ENCODE measurements around the gene SRC.
"Not testable (repeated sequence)": the region's sequence is repeated elsewhere in the genome, so short reads cannot be mapped to it uniquely, and the experiment has no call there.

The SRC gene

DNA sequence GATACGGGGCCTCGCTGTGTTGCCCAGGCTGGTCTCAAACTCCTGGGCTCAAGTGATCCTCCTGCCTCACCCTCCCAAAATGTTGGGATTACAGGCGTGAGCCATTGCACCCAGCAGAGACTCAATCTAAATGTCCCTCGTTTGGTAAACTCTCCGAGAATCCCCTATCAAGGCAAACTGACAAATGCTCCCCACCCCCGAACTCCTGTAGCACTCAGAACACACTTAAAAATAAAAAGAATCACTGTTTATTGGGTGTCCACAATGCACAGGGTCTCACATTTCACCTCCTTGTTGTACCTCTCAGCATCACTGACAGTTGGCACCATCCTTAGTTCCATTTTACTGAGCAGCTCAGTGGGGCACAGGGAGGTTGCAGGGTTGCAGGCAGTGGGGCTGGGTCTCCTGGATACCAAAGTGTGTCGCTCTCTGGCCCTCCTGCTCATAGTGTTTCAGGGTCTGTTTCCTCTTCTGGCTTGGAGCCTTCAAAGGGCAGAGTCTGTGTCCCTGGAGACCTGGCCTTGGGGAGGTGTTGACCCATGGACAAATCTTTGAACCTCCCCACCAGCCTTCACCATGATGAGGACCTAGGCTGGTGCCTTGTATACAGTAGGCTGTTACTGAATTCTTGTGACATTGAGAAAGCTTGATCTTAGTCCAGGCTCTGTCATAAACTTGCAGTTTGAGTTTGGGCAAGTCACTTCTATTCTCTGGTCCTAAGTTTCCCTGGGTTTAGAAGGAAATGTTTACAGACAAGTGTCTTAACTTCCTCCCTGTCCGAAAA lies 8.5 kb upstream of the SRC start:
- no peak for DNase-seq

- DNase-seq = not testable (repeated sequence)
Observed at GRCh38 chr20:37338380-37338779, 7.6 kb upstream of the SRC start.

- DNase-seq = no peak
Observed at GRCh38 chr20:37339208-37339607, 6.7 kb upstream of the SRC start.

- DNase-seq = not testable (repeated sequence)
Observed at GRCh38 chr20:37339764-37340109, 6.2 kb upstream of the SRC start.

- DNase-seq = no peak
Observed at GRCh38 chr20:37340998-37341397, 4.9 kb upstream of the SRC start.

DNA sequence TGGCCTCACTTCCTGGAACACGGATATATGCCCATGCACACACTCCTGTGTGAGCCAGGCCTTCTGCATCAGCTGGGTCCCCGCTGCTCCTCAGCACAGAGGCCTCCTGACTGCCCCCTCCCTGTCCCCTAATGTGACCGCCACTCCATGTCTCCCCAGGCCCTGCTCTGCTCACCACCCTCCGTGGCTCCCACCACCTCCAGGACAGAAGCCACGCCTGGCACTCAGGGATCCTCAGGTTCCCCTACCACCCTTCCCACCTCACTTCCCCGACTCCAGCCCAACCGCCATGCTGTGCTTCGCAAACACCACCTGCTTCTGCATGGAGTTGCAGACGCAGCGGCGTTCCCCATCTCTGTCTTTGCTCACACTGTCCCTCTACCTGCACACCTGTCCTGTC lies 4.3 kb upstream of the SRC start:
- no peak for DNase-seq

- DNase-seq = no peak
Observed at GRCh38 chr20:37342231-37343177, 3.4 kb upstream of the SRC start.

DNA sequence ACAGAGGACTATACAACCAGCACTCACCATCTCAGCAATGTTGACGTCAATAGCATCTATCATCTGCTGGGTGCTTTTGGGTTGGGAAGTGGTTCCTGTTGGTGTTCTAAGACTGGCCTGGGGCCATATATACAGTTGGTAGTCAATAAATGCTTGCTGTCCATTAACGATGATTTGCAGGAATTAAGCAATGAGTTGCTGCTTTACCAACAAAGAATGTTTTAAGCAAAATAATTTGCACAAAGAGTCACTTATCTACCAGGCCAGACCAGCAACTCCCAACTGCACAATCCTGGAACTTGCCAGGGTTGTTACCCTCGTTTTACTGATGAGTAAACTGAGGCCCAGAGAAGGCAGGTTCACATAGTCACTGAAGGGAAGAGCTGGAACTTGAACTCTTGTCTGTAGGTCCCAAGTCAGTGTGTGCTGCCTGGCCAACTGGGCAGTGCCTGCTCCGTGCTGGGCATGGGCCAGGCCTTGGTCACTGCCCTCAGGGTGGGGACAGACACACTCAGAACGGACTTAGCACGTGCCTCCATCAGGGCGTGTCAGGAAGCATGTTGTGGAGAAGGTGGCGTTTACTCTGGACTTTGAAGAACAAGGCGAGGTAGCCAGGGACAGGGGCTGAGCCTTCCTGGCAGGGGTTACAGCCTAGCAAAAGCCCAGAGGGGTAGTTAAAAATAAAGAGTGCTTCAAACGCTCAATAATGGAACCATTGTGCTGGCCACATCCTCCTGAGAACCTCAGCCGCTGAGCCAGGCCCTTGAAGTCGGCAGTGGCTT lies 2.5 kb upstream of the SRC start:
- no peak for DNase-seq

- DNase-seq = no peak
Observed at GRCh38 chr20:37343994-37344355, 2.0 kb upstream of the SRC start.

- DNase-seq = no peak
Observed at GRCh38 chr20:37344506-37345338, 1.2 kb upstream of the SRC start.

DNA sequence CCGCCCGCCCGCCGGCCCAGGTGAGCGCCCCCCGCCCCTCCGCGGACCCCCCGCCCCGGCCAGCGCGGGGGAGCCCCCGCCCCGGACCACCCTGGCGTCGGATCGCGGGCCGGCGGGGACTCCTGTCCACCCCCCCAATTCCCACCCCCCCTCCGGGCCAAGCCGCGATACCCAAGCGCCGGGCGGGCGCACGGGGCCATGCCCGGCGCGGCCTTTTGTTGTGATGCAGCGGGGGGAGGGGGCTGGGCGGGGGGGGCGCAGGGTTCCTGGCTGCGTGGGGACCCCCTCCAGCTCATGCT lies 245 bp downstream of the SRC start:
- DNase-seq = no peak

GRCh38 chr20:37346535-37347346 lies 801 bp downstream of the SRC start:
- no peak for DNase-seq

- no peak for DNase-seq
Observed at GRCh38 chr20:37347347-37347823, 1.4 kb downstream of the SRC start.

DNA sequence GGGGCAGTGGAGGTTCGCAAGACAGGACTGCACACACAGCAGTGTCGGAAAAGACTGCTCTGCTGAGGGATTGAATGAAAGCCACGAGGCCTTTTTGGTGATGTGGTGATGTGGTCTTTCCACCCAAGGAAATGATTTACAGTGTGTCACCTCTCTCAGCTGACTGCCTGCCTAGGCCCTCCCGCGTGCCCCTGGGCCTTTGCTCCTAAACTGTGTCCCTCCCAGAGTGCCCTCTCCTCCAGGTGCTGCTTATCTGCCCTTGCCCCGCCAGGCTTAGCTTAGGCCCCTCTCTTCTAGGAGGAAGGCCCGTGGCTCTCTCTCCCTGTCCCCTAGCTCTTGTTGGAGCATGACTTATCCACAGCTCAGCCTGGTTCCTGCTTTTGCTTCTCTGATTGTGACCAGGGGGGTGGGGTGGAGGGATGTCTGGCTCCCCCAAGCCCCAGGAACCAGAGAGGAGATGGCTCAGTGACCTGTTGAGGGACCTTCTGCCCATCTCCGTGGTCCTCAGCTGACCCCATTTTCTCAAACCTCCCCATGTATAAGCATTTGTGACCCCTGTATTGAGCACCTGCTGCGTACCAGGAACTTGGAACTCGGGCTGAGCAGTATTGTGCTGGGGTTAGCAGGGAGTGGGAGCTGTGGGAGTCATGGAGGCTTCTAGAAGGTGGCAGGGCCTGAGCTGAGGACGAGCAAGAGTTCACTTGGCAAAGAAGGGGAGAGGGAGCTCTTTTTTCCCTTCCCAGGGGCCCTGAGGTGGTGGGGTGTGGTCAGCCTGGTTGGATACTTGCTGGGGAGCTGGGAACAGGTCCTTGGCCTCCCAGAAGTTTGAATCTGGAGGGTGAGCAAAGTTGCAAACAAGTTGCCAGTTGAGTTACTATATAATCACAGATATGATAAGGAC lies 2.2 kb downstream of the SRC start:
- DNase-seq = no peak

DNA sequence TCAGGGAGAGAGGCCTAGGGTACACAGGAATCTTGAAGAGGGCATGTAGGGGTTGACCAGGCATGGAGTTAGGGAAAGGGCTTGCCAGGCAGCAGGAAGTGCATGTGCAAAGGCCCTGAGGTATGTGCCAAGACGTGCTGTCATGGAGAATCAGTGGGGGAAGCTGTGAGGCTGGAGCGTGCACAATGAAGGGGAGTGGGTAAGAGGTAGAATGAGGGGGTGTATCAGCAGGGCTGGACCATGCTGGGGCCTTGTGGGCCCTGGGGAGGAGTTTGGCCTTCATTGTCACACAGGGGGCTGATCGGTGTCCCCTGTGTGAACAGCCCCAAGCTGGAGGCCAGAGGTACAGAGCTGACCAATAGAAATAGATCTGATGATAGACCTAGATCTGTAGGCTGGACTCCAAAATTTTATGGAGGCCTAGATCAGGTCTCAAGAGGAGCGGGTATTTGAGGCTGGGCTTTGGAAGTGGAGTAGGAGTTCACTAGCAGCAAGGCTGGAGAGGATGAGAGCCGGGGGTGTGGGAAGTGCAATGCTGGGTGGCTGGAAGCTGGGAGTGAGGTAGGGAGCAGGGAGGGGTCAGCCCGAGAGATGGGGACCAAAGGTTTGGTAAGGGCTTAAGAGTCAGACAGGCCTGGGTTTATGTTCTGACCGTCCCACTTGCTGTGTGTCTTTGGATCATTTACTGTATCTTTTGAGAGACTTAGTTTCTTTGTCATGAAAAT lies 3.0 kb downstream of the SRC start:
- no peak for DNase-seq

DNA sequence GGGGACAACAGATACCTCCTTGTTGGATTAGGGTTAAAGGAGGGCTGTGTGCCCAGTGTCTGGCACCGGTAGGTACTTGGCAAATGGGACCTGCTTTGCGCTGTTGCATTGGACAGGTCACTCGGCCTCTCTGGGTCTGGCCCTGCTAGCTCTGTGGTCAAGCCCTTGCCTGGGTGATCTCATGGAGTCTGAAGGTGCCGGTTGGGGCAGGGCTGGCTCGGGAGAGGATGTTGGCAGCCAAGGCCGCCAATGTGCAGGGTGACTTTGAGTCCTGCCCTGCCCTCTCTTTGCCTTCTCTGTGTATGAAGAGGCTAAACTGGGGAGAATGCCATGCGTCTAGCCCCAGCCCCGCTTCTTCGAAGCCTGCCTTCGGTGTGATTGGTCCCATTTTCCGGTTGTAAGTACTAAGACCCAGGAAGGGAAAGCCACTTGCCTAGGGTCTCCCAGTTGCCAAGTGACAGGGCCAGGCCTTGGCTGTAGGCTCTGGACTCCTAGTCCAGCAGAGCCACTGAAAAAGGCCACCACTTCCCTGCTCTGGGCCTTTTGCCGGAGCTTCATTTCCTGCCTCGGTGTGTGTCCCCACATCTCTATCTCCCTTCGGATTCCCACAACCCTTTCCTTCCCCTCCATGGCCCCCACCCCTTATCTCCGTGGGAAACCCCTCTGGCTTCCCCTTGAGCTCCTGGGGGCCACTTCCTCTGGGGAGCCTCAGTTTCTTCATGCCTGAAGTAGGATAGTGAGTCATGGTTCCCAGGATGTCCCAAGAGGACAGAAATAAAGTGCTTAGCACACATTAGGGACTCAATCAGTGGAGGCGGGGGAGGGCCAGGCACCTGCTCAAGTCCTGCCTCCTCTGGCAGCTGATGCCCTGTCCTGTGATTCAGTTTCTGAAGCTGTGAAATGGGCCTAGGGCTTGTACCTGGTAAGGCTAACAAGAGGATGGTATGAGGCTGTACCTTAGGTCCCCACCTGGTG lies 3.9 kb downstream of the SRC start:
- no peak for DNase-seq

- no peak for DNase-seq
Observed at GRCh38 chr20:37350649-37351574, 5.0 kb downstream of the SRC start.
